IMR-90 (cell line): ENCODE results near the gene ZMIZ1. TPM values are rescaled to one million over a fixed set of nuclear protein-coding genes. Genes with fewer than 3 reads are reported as not detected.

Experiments
- ATAC-seq: fragments of 200-7000 bp; cut with Tn5 transposase; 2 replicates; pipeline ENCODE4 v1.9.1; 2020; ENCODE audit warnings: low read depth, mild to moderate bottlenecking, moderate library complexity
- BruUV-seq: library from RNA; stranded (reverse); fragments of 400-500 nt; replicated peaks from 2 replicates; lab custom pipeline; 2021; lab: Mats Ljungman, UMichigan
- CTCF ChIA-PET: fragments of 300-600 bp; formaldehyde crosslinking; extraction: SDS; loops from one replicate; lab custom pipeline; 2021; ENCODE audit warnings: antibody characterized with exemption; lab: Yijun Ruan, JAX
- POLR2A ChIA-PET: fragments of 300-600 bp; sonication (Branson Sonifier 250); formaldehyde crosslinking; loops from one replicate; lab custom pipeline; 2022; ENCODE audit warnings: antibody characterized with exemption; ENCODE audit not compliant: unreplicated experiment; lab: Charles Lee
- DNase-seq: peaks from one replicate; pipeline ENCODE4 v3.0.0; 2013
- H2AFZ ChIP-seq: replicated peaks from 2 replicates; pipeline ENCODE3; 2013; ENCODE audit warnings: low read length, mild to moderate bottlenecking; ENCODE audit not compliant: poor library complexity
- H2AK5ac ChIP-seq: 2 replicates; pipeline ENCODE4 v1.6.1; 2013; ENCODE audit warnings: low read depth, low read length, inconsistent platforms
- H2AK9ac ChIP-seq: replicated peaks from 2 replicates; pipeline ENCODE3; 2013; ENCODE audit warnings: mild to moderate bottlenecking, low read depth, low read length, moderate library complexity; ENCODE audit not compliant: poor library complexity
- H2BK120ac ChIP-seq: 2 replicates; pipeline ENCODE4 v1.6.1; 2013; ENCODE audit warnings: low read depth, low read length, inconsistent platforms
- H2BK15ac ChIP-seq: 3 replicates; pipeline ENCODE4 v1.6.1; 2013; ENCODE audit warnings: low read depth, low read length, inconsistent platforms
- H2BK20ac ChIP-seq: 2 replicates; pipeline ENCODE4 v1.6.1; 2013; ENCODE audit warnings: low read depth, mild to moderate bottlenecking, inconsistent platforms, low read length, moderate library complexity
- H2BK5ac ChIP-seq: 2 replicates; pipeline ENCODE4 v1.6.1; 2013; ENCODE audit warnings: mild to moderate bottlenecking, low read depth, low read length, inconsistent platforms; ENCODE audit not compliant: poor library complexity, severe bottlenecking
- H3K14ac ChIP-seq: replicated peaks from 2 replicates; pipeline ENCODE4 v1.6.1; 2013; ENCODE audit warnings: low read depth, low read length, inconsistent platforms
- H3K18ac ChIP-seq: 2 replicates; pipeline ENCODE4 v1.6.1; 2013; ENCODE audit warnings: low read depth, low read length, control low read depth
- H3K23ac ChIP-seq: 2 replicates; pipeline ENCODE4 v1.6.1; 2013; ENCODE audit warnings: low read depth, low read length, inconsistent platforms
- H3K27ac ChIP-seq: 2 replicates; pipeline ENCODE4 v1.5.1; 2013; ENCODE audit warnings: mild to moderate bottlenecking, control low read depth, low read length; ENCODE audit not compliant: insufficient read depth
- H3K27me3 ChIP-seq: 2 replicates; pipeline ENCODE4 v1.6.1; 2013; ENCODE audit warnings: low read length; ENCODE audit not compliant: control insufficient read depth, insufficient read depth
- H3K36me3 ChIP-seq: 2 replicates; pipeline ENCODE4 v1.6.1; 2013; ENCODE audit warnings: low read length, mixed read lengths; ENCODE audit not compliant: control insufficient read depth, insufficient read depth
- H3K4ac ChIP-seq: 2 replicates; pipeline ENCODE4 v1.6.1; 2013; ENCODE audit warnings: low read depth, low read length, inconsistent platforms
- H3K4me1 ChIP-seq: 2 replicates; pipeline ENCODE4 v1.6.1; 2013; ENCODE audit warnings: low read length, mixed read lengths; ENCODE audit not compliant: control insufficient read depth, insufficient read depth
- H3K4me2 ChIP-seq: 2 replicates; pipeline ENCODE4 v1.6.1; 2013; ENCODE audit warnings: low read depth, mild to moderate bottlenecking, control low read depth, low read length, moderate library complexity
- H3K4me3 ChIP-seq: 2 replicates; pipeline ENCODE4 v1.5.1; 2013; ENCODE audit warnings: low read depth, mild to moderate bottlenecking, control low read depth, low read length, moderate library complexity; ENCODE audit not compliant: insufficient read depth
- H3K56ac ChIP-seq: 2 replicates; pipeline ENCODE4 v1.6.1; 2013; ENCODE audit warnings: low read length, inconsistent platforms; ENCODE audit not compliant: insufficient read depth; ENCODE audit errors: extremely low read depth
- H3K79me1 ChIP-seq, 2 experiments: 2 replicates each; pipeline ENCODE4 v1.6.1; 2013; ENCODE audit warnings: low read length in 2 of 2, inconsistent platforms in 1 of 2, low read depth in 1 of 2
- H3K9ac ChIP-seq: 2 replicates; pipeline ENCODE4 v1.6.1; 2013; ENCODE audit warnings: low read depth, low read length, control low read depth
- H3K9me1 ChIP-seq: 2 replicates; pipeline ENCODE4 v1.6.1; 2013; ENCODE audit warnings: low read length, inconsistent platforms; ENCODE audit not compliant: insufficient read depth
- H3K9me3 ChIP-seq: 2 replicates; pipeline ENCODE4 v1.6.1; 2013; ENCODE audit warnings: low read length; ENCODE audit not compliant: control insufficient read depth, insufficient read depth
- H4K20me1 ChIP-seq: 2 replicates; pipeline ENCODE4 v1.6.1; 2013; ENCODE audit warnings: low read length, inconsistent platforms; ENCODE audit not compliant: insufficient read depth
- H4K5ac ChIP-seq: 2 replicates; pipeline ENCODE4 v1.6.1; 2013; ENCODE audit warnings: mild to moderate bottlenecking, low read depth, low read length, control low read depth
- H4K8ac ChIP-seq, 2 experiments: 2 replicates each; pipeline ENCODE4 v1.6.1; 2013; ENCODE audit warnings: low read depth in 2 of 2, low read length in 2 of 2, control low read depth in 1 of 2, inconsistent platforms in 1 of 2
- H4K91ac ChIP-seq: 2 replicates; pipeline ENCODE4 v1.6.1; 2013; ENCODE audit warnings: low read depth, low read length, inconsistent platforms; ENCODE audit not compliant: insufficient read depth
- CHD1 ChIP-seq: IDR thresholded peaks from 2 replicates; pipeline ENCODE4 v1.6.1; 2012; ENCODE audit warnings: low read depth, low read length, improper control_type of control experiment
- CTCF ChIP-seq: conservative IDR thresholded peaks from 2 replicates; pipeline ENCODE4 v1.5.1; 2012; ENCODE audit warnings: mild to moderate bottlenecking, low read depth, low read length, improper control_type of control experiment
- FOS ChIP-seq: fragments of 150-350 bp; IDR thresholded peaks from 2 replicates; pipeline ENCODE4 v1.6.1; 2016; ENCODE audit warnings: low read depth, low read length
- MAFK ChIP-seq: IDR thresholded peaks from 2 replicates; pipeline ENCODE4 v1.6.1; 2012; ENCODE audit warnings: low read depth, low read length, improper control_type of control experiment
- MAZ ChIP-seq: IDR thresholded peaks from 2 replicates; pipeline ENCODE4 v1.6.1; 2012; ENCODE audit warnings: low read depth, mild to moderate bottlenecking, low read length, improper control_type of control experiment, moderate library complexity, borderline replicate concordance
- MXI1 ChIP-seq: IDR thresholded peaks from 2 replicates; pipeline ENCODE4 v1.6.1; 2012; ENCODE audit warnings: low read depth, mild to moderate bottlenecking, low read length, moderate library complexity, borderline replicate concordance
- NFE2L2 ChIP-seq: fragments of 150-350 bp; IDR thresholded peaks from 2 replicates; pipeline ENCODE4 v1.6.1; 2016; ENCODE audit warnings: low read depth, mild to moderate bottlenecking, low read length
- POLR2A ChIP-seq: IDR thresholded peaks from 2 replicates; pipeline ENCODE4 v1.6.1; 2012; ENCODE audit warnings: mild to moderate bottlenecking, low read depth, low read length
- RAD21 ChIP-seq: IDR thresholded peaks from 2 replicates; pipeline ENCODE4 v1.6.1; 2012; ENCODE audit warnings: low read length, improper control_type of control experiment
- RCOR1 ChIP-seq: IDR thresholded peaks from 2 replicates; pipeline ENCODE4 v1.6.1; 2012; ENCODE audit warnings: mild to moderate bottlenecking, low read length, improper control_type of control experiment; ENCODE audit not compliant: insufficient replicate concordance
- RFX5 ChIP-seq: IDR thresholded peaks from 2 replicates; pipeline ENCODE4 v1.8.0; 2012; ENCODE audit warnings: low read depth, mild to moderate bottlenecking, low read length, moderate library complexity
- SMC3 ChIP-seq: fragments of 150-350 bp; IDR thresholded peaks from 2 replicates; pipeline ENCODE4 v1.6.1; 2016; ENCODE audit warnings: low read depth, mild to moderate bottlenecking, antibody characterized with exemption, low read length, moderate library complexity
- WGBS, 2 experiments: methylation state at CpG; one replicate each; pipeline versions ENCODE4 v1.1.5 to v1.1.7; 2013; ENCODE audit warnings: missing lambda C conversion rate in 2 of 2; ENCODE audit not compliant: insufficient read length in 1 of 2; ENCODE audit errors: extremely low coverage in 2 of 2; 5-methylcytosine and 5-hydroxymethylcytosine counted together
- dilution Hi-C: fragments of 300-500 bp; cut with HindIII; formaldehyde crosslinking; loops from one replicate; pipeline ENCODE4 v1.14.3; 2018; ENCODE audit warnings: low sequenced_read_pairs; ENCODE audit not compliant: unreplicated experiment
- in situ Hi-C: fragments of 300-500 bp; cut with MboI; formaldehyde crosslinking; loops from 3 replicates; pipeline ENCODE4 v1.14.3; 2019; ENCODE audit warnings: low sequenced_read_pairs, inconsistent platforms, mixed read lengths
- intact Hi-C: fragments of 100-400 bp; cut with micrococcal nuclease; formaldehyde crosslinking; loops from 2 replicates; pipeline ENCODE4 v1.10.0; 2022
- polyA plus RNA-seq, 3 experiments: library from polyadenylated mRNA; depleted of rRNA; stranded (reverse); fragments of >200 nt; gene quantifications; 2 replicates each; pipeline ENCODE4 v1.2.3, GENCODE V29; 2012; ENCODE audit warnings: low replicate concordance in 1 of 3
- total RNA-seq: library from RNA; depleted of rRNA; stranded (reverse); fragments of >200 nt; gene quantifications from 2 replicates; pipeline ENCODE4 v1.2.3, GENCODE V29; 2012
- TF ChIP-seq, protein P1 (sequence below): fragments of 150-350 bp; IDR thresholded peaks from 2 replicates; pipeline ENCODE4 v1.6.1; 2017; ENCODE audit warnings: mild to moderate bottlenecking, antibody characterized with exemption, low read length, low read depth

The ZMIZ1 gene
- total and polyA plus RNA-seq, 2 of the 4 experiments (the other 2 are of a cell fraction): 6.6 to 48.7 TPM

GRCh38 chr10:79277579-79278269, 209.0 kb downstream of the ZMIZ1 start:
- Histone ChIP-seq H3K56ac (no peak overlapping the region), H3K9ac (no peak overlapping the region), H2AK5ac (no peak overlapping the region), H3K4me2 (no peak overlapping the region), H4K8ac (no peak overlapping the region; a peak in 1 of 4 replicates), H3K23ac (no peak overlapping the region), H3K4ac (no peak overlapping the region), H4K20me1 (peaks cover 77% of the 10 kb centered on the region), H2AK9ac (peak overlapping the region; percentile 67), H3K27me3 (no peaks in the 10 kb centered on the region), H3K79me1 (peaks cover 49 to 85% of the 10 kb centered on the region in 2 experiments), H3K4me3 (no peak overlapping the region), H2BK5ac (no peak overlapping the region), H3K27ac (no peak overlapping the region), H3K36me3 (peaks cover 45% of the 10 kb centered on the region), H4K91ac (no peak overlapping the region), H2BK15ac (no peak overlapping the region), H3K14ac (no peak overlapping the region), H3K18ac (no peak overlapping the region), H3K9me3 (no peaks in the 10 kb centered on the region), H3K4me1 (peaks cover 29% of the 10 kb centered on the region), H4K5ac (no peak overlapping the region), H3K9me1 (peaks cover 44% of the 10 kb centered on the region), H2BK120ac (no peak overlapping the region), H2AFZ (no peak overlapping the region), H2BK20ac (no peak overlapping the region)
- no TSS peak for BruUV-seq
- WGBS, 2 experiments: 97% methylated on average over 9 of the region's 13 CpGs; no CpG with 5 or more reads in 1 of the 2 experiments
- DNase-seq: no peak
- in situ Hi-C loops: no loop called here
- no peak for TF ChIP-seq NFE2L2
- no peak for TF ChIP-seq MAZ
- no peak for TF ChIP-seq CHD1
- no peak for TF ChIP-seq RAD21
- TF ChIP-seq MXI1: no peak
- no peak for TF ChIP-seq RCOR1
- no peak for TF ChIP-seq POLR2A
- TF ChIP-seq FOS: no peak
- TF ChIP-seq MAFK: no peak
- TF ChIP-seq CTCF: no peak
- TF ChIP-seq RFX5: no peak
- TF ChIP-seq, protein P1, sequence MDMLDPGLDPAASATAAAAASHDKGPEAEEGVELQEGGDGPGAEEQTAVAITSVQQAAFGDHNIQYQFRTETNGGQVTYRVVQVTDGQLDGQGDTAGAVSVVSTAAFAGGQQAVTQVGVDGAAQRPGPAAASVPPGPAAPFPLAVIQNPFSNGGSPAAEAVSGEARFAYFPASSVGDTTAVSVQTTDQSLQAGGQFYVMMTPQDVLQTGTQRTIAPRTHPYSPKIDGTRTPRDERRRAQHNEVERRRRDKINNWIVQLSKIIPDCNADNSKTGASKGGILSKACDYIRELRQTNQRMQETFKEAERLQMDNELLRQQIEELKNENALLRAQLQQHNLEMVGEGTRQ: no peak
- no peak for TF ChIP-seq SMC3
- ChIA-PET POLR2A (no interaction called here), CTCF (no interaction called here)
- dilution Hi-C loops: no loop called here
- intact Hi-C loops: no loop called here
- ATAC-seq: no peak
